Choroid plexus epithelial cell (primary cell): ENCODE results near the gene MMP8.

Experiments
- DNase-seq: peaks from one replicate; pipeline ENCODE4 v3.0.0-alpha.2; 2010; ENCODE audit warnings: low read depth
- H3K4me3 ChIP-seq: 2 replicates; pipeline ENCODE4 v1.5.1; 2011; ENCODE audit warnings: low read depth, mild to moderate bottlenecking, control low read depth, low read length, moderate library complexity
- CTCF ChIP-seq: conservative IDR thresholded peaks from 2 replicates; pipeline ENCODE4 v1.5.1; 2011; ENCODE audit warnings: low read depth, mild to moderate bottlenecking, control low read depth, inconsistent platforms, low read length, moderate library complexity

MMP8 gene

GRCh38 chr11:102703826-102704493 lies 20.8 kb downstream of the MMP8 start:
- no peak overlapping the region for H3K4me3 ChIP-seq
- no peak for DNase-seq
- no peak for TF ChIP-seq CTCF

GRCh38 chr11:102695201-102695600 lies 29.6 kb downstream of the MMP8 start:
- H3K4me3 ChIP-seq, result no peak overlapping the region
- TF ChIP-seq CTCF, result no peak
- DNase-seq, result no peak

- TF ChIP-seq CTCF, result no peak
- no peak for DNase-seq
- no peak overlapping the region for H3K4me3 ChIP-seq
Measured at GRCh38 chr11:102685754-102686153, 39.0 kb downstream of the MMP8 start.

GRCh38 chr11:102685338-102685737 lies 39.4 kb downstream of the MMP8 start:
- TF ChIP-seq CTCF, result no peak
- no peak for DNase-seq
- H3K4me3 ChIP-seq, result no peak overlapping the region

- peak; percentile 5 for TF ChIP-seq CTCF
- DNase-seq, result no peak
- H3K4me3 ChIP-seq, result no peak overlapping the region
Measured at GRCh38 chr11:102683277-102683676, 41.5 kb downstream of the MMP8 start.

GRCh38 chr11:102680945-102681344 lies 43.8 kb downstream of the MMP8 start:
- no peak for TF ChIP-seq CTCF
- DNase-seq, result peak; percentile 9
- no peak overlapping the region for H3K4me3 ChIP-seq

- H3K4me3 ChIP-seq, result no peak overlapping the region
- TF ChIP-seq CTCF, result no peak
- no peak for DNase-seq
Measured at GRCh38 chr11:102678022-102678421, 46.7 kb downstream of the MMP8 start.
